ENCODE measurements around the gene CPT1A.

GRCh38 chr11:68835328-68835727 lies 6.4 kb downstream of the CPT1A start:
- TF ChIP-seq CTCF (IDR thresholded peaks at IDR 0.05 in 4 of 5, conservative IDR thresholded peaks at IDR 0.05 in 1 of 5) (no peak), POLR2A (IDR thresholded peaks at IDR 0.05) (no peak)
